A673 (cell line): ENCODE data around the gene MGME1. TPM values are rescaled to one million over a fixed set of nuclear protein-coding genes. Genes with fewer than 3 reads are reported as not detected.

ENCODE experiments used
- BruUV-seq: library from RNA; stranded (reverse); fragments of 400-500 nt; replicated peaks from 2 replicates; lab custom pipeline; 2021; lab: Mats Ljungman, UMichigan
- CTCF ChIA-PET: fragments of 300-600 bp; sonication (Branson Sonifier 250); formaldehyde crosslinking; loops from one replicate; lab custom pipeline; 2022; ENCODE audit warnings: antibody characterized with exemption; lab: Charles Lee
- POLR2A ChIA-PET: fragments of 300-600 bp; sonication (Branson Sonifier 250); formaldehyde crosslinking; loops from one replicate; lab custom pipeline; 2022; ENCODE audit warnings: antibody characterized with exemption; ENCODE audit not compliant: low non-redundant PET; lab: Charles Lee
- DNase-seq: peaks from one replicate; pipeline ENCODE4 v3.0.0-alpha.2; 2015; ENCODE audit warnings: low spot score
- H3K27ac ChIP-seq: fragments of 200-600 bp; sonication (generic); 2 replicates; pipeline ENCODE4 v1.5.1; 2016; ENCODE audit warnings: mixed run types, low read depth, mild to moderate bottlenecking, mixed read lengths, antibody characterized with exemption, low read length; ENCODE audit not compliant: poor library complexity, severe bottlenecking
- H3K27me3 ChIP-seq: fragments of 200-600 bp; sonication (generic); replicated peaks from 2 replicates; pipeline ENCODE4 v1.6.1; 2017; ENCODE audit warnings: mixed run types, low read depth, mild to moderate bottlenecking, mixed read lengths, antibody characterized with exemption, low read length; ENCODE audit not compliant: insufficient read depth, poor library complexity
- H3K36me3 ChIP-seq: fragments of 200-600 bp; sonication (generic); 2 replicates; pipeline ENCODE4 v1.6.1; 2016; ENCODE audit warnings: mixed run types, mild to moderate bottlenecking, mixed read lengths, antibody characterized with exemption, low read length; ENCODE audit not compliant: insufficient read depth, poor library complexity, severe bottlenecking
- H3K4me1 ChIP-seq: fragments of 200-600 bp; sonication (generic); 2 replicates; pipeline ENCODE4 v1.6.1; 2017; ENCODE audit warnings: mixed run types, mild to moderate bottlenecking, mixed read lengths, antibody characterized with exemption, low read length; ENCODE audit not compliant: insufficient read depth, poor library complexity, severe bottlenecking
- H3K4me3 ChIP-seq: fragments of 200-600 bp; sonication (generic); 2 replicates; pipeline ENCODE4 v1.5.1; 2016; ENCODE audit warnings: low read depth, mixed run types, mild to moderate bottlenecking, mixed read lengths, low read length; ENCODE audit not compliant: poor library complexity, severe bottlenecking
- H3K9me3 ChIP-seq: fragments of 200-600 bp; sonication (generic); 2 replicates; pipeline ENCODE4 v1.6.1; 2016; ENCODE audit warnings: mixed run types, low read depth, mild to moderate bottlenecking, mixed read lengths, antibody characterized with exemption, low read length; ENCODE audit not compliant: poor library complexity, severe bottlenecking
- CTCF ChIP-seq: fragments of 300-800, 200-600 bp; sonication (generic); conservative IDR thresholded peaks from 2 replicates; pipeline ENCODE4 v1.5.1; 2017; ENCODE audit warnings: low read depth, mild to moderate bottlenecking, antibody characterized with exemption, low read length, moderate library complexity, mixed read lengths
- EZH2 ChIP-seq: fragments of 200-600 bp; sonication (generic); IDR thresholded peaks from 2 replicates; pipeline ENCODE4 v1.6.1; 2017; ENCODE audit warnings: borderline replicate concordance, low read depth, mild to moderate bottlenecking, mixed read lengths, antibody characterized with exemption, low read length; ENCODE audit not compliant: poor library complexity, severe bottlenecking
- intact Hi-C: fragments of 100-400 bp; cut with micrococcal nuclease; formaldehyde crosslinking; loops from one replicate; pipeline ENCODE4 v1.10.0; 2022; ENCODE audit not compliant: unreplicated experiment
- total RNA-seq: library from RNA; stranded (reverse); gene quantifications from 2 replicates; pipeline ENCODE4 v1.2.3, GENCODE V29; 2021

The MGME1 gene
- total RNA-seq, 1 experiment from 2014 or later: 41.4 TPM

DNA sequence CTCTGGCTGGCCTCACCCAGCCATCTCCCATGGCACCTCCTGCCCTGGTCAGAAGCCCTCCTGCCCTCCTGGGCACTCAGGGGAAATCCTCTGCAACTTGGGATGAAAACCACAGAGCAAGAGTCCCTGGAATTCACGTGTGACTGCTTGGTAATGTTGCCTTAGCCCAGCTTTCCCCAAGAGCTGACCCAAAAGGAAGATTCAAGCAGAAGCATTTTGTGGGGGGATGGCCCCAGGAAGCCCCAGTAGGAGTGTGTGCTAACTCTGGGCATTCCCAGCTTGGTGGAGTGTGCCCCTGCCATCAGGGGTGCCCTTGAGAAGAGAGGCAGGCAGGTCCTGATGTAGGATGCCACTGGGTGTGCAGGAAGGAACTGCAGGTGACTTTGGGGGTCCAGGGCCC is 35.7 kb upstream of the MGME1 start:
- CTCF ChIA-PET: no interaction called here
- no TSS peak for BruUV-seq
- Histone ChIP-seq H3K4me3 (no peak overlapping the region), H3K27me3 (no peaks in the 10 kb centered on the region), H3K4me1 (no peaks in the 10 kb centered on the region), H3K36me3 (no peaks in the 10 kb centered on the region), H3K27ac (no peak overlapping the region), H3K9me3 (no peaks in the 10 kb centered on the region)
- POLR2A ChIA-PET: no interaction called here
- no peak for TF ChIP-seq CTCF
- TF ChIP-seq EZH2: no peak
- intact Hi-C loops: no loop called here
- no peak for DNase-seq

DNA sequence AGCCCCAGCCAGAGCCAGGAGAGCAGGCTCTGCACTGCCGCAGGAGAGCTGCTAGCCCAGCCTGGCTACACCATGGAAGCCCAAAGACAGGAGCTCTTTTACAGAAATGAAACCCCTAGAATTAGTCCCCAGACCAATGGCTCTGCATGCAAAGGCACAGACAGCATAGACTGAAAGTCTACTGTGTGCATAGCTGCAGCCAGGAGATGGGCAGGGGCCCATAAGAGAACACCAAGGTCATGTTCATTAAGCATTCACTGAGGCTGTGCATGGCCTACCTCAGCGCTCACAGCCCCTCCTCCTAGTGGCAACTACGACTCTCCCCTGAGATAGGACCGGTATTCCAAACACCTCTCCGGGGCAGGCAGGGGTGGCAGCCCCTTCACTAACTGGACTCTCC is 35.1 kb upstream of the MGME1 start:
- Histone ChIP-seq H3K9me3 (no peaks in the 10 kb centered on the region), H3K4me1 (no peaks in the 10 kb centered on the region), H3K27me3 (no peaks in the 10 kb centered on the region), H3K4me3 (no peak overlapping the region), H3K36me3 (no peaks in the 10 kb centered on the region), H3K27ac (no peak overlapping the region)
- no peak for DNase-seq
- POLR2A ChIA-PET: no interaction called here
- BruUV-seq: no TSS peak
- TF ChIP-seq EZH2 (no peak), CTCF (no peak)
- CTCF ChIA-PET: no interaction called here
- intact Hi-C loops: loop anchor here (1.0 kb wide), 1 partner anchor 9 kb away; no protein-coding TSS in a partner anchor

DNA sequence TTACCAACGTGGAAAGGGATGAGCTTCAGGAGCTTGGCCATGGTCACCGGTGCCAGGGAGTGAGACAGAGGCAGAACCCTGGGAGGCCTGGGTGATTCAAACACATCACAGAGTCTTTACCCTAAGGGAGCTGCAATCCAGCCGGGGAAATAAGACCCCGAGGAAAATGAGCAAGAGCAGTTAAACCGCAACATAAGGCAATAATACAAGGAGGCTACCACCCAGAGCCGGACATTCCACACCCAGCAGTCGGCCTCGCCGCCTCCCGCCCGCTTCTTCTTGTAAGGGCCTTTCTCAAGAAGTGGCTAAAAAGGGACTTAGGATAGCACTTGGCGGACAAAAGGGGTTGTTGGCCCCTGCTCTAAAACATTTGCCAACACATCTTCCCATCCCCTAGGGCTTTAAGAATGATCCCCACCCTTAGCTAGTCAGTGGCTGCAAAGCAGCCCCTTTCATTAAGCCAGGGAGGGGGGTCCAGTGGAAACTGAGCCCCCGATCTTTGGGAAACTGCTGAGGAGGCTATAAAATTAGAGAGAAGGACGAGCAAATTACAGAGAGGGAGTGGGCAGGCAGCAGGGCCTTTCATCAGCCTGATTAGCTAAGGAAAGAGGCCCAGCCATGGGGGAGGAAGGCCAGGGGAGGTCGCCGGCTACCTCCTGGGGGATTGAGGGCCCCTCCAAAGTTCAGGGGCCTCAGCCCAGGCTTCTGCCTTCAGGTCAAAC is 34.5 kb upstream of the MGME1 start:
- ChIA-PET CTCF (no interaction called here), POLR2A (no interaction called here)
- H3K36me3 ChIP-seq: no peaks in the 10 kb centered on the region
- no TSS peak for BruUV-seq
- H3K27ac ChIP-seq: no peak overlapping the region
- no peak overlapping the region for H3K4me3 ChIP-seq
- TF ChIP-seq CTCF (no peak), EZH2 (no peak)
- no peaks in the 10 kb centered on the region for H3K27me3 ChIP-seq
- DNase-seq: no peak
- intact Hi-C loops: loop anchor here (1.0 kb wide), 1 partner anchor 10 kb away; no protein-coding TSS in a partner anchor
- H3K4me1 ChIP-seq: no peaks in the 10 kb centered on the region
- H3K9me3 ChIP-seq: no peaks in the 10 kb centered on the region
